Endothelial cell of umbilical vein (primary cell): ENCODE data around the gene RD3L. TPM values are rescaled to one million over a fixed set of nuclear protein-coding genes. Genes with fewer than 3 reads are reported as not detected.

Experiments used
- BruUV-seq: library from RNA; stranded (reverse); fragments of 400-500 nt; replicated peaks from 2 replicates; lab custom pipeline; 2021; lab: Mats Ljungman, UMichigan
- CTCF ChIA-PET: fragments of 300-600, 350-600 bp; sonication (Branson Sonifier 250); formaldehyde crosslinking; loops from one replicate; lab custom pipeline; 2021; ENCODE audit warnings: antibody characterized with exemption, inconsistent platforms; lab: Charles Lee
- POLR2A ChIA-PET: fragments of 300-600, 350-600 bp; sonication (Branson Sonifier 250); formaldehyde crosslinking; loops from one replicate; lab custom pipeline; 2021; ENCODE audit warnings: antibody characterized with exemption, inconsistent platforms; lab: Charles Lee
- DNase-seq: peaks from one replicate; pipeline ENCODE4 v3.0.0-alpha.2; 2011; ENCODE audit warnings: low read depth, low spot score
- FAIRE-seq: peaks from 2 replicates; lab custom pipeline; 2011; peaks lifted over from hg19 to GRCh38; lab: Jason Lieb, UNC
- H2AFZ ChIP-seq: 2 replicates; pipeline ENCODE4 v1.6.0; 2012; ENCODE audit warnings: low read depth, low read length, control low read depth, inconsistent platforms
- H3K27ac ChIP-seq: 2 replicates; pipeline ENCODE4 v1.5.1; 2011; ENCODE audit warnings: low read depth, mild to moderate bottlenecking, control low read depth, low read length, moderate library complexity; ENCODE audit not compliant: insufficient read depth
- H3K27me3 ChIP-seq, 2 experiments: 2 replicates each; pipeline versions ENCODE4 v1.6.0 to v1.6.1; 2011; ENCODE audit warnings: low read length in 2 of 2, mixed read lengths in 1 of 2; ENCODE audit not compliant: control insufficient read depth in 2 of 2, insufficient read depth in 2 of 2
- H3K36me3 ChIP-seq, 2 experiments: 2 replicates in 1 of 2; 3 replicates in 1 of 2; pipeline ENCODE4 v1.5.1; 2011; ENCODE audit warnings: low read length in 2 of 2, mild to moderate bottlenecking in 1 of 2, moderate library complexity in 1 of 2; ENCODE audit not compliant: control insufficient read depth in 2 of 2, insufficient read depth in 2 of 2; ENCODE audit errors: extremely low read depth in 1 of 2
- H3K4me1 ChIP-seq: 3 replicates; pipeline ENCODE4 v1.5.1; 2011; ENCODE audit warnings: mild to moderate bottlenecking, low read length; ENCODE audit not compliant: control insufficient read depth, insufficient read depth; ENCODE audit errors: extremely low read depth
- H3K4me2 ChIP-seq: 2 replicates; pipeline ENCODE4 v1.6.1; 2011; ENCODE audit warnings: low read length, control low read depth, mixed read lengths; ENCODE audit not compliant: insufficient read depth
- H3K4me3 ChIP-seq, 3 experiments: fragments of 200-600 bp in 1 of 3; sonication (generic), shearing (Covaris generic) in 1 of 3; replicated peaks in 1 of 3; 2 replicates each; pipeline ENCODE4 v1.5.1; 2011 to 2016; ENCODE audit warnings: control low read depth in 3 of 3, low read length in 3 of 3, mild to moderate bottlenecking in 2 of 3, inconsistent platforms in 1 of 3, low read depth in 1 of 3, moderate library complexity in 1 of 3; ENCODE audit not compliant: insufficient read depth in 1 of 3
- H3K79me2 ChIP-seq: 2 replicates; pipeline ENCODE4 v1.6.0; 2012; ENCODE audit warnings: low read length, inconsistent platforms; ENCODE audit not compliant: control insufficient read depth, insufficient read depth
- H3K9ac ChIP-seq: replicated peaks from 2 replicates; pipeline ENCODE3; 2011; ENCODE audit warnings: low read length, control low read depth; ENCODE audit not compliant: insufficient read depth; ENCODE audit errors: extremely low read depth
- H3K9me1 ChIP-seq: replicated peaks from 3 replicates; pipeline ENCODE4 v1.6.0; 2011; ENCODE audit warnings: mild to moderate bottlenecking, low read length; ENCODE audit not compliant: control insufficient read depth, insufficient read depth; ENCODE audit errors: extremely low read depth
- H3K9me3 ChIP-seq: replicated peaks from 2 replicates; pipeline ENCODE4 v1.5.1; 2012; ENCODE audit warnings: low read length, inconsistent platforms; ENCODE audit not compliant: control insufficient read depth, insufficient read depth
- H4K20me1 ChIP-seq: replicated peaks from 2 replicates; pipeline ENCODE3; 2011; ENCODE audit warnings: mild to moderate bottlenecking, low read length; ENCODE audit not compliant: control insufficient read depth, insufficient read depth; ENCODE audit errors: extremely low read depth
- EZH2 ChIP-seq: IDR thresholded peaks from 2 replicates; pipeline ENCODE4 v1.6.1; 2012; ENCODE audit warnings: borderline replicate concordance, low read depth, mild to moderate bottlenecking, moderate library complexity, low read length, inconsistent platforms; ENCODE audit not compliant: severe bottlenecking
- JUN ChIP-seq: IDR thresholded peaks from 2 replicates; pipeline ENCODE4 v1.6.1; 2011; ENCODE audit warnings: borderline replicate concordance, low read depth; ENCODE audit not compliant: insufficient read length, insufficient read depth
- POLR2AphosphoS5 ChIP-seq: IDR thresholded peaks from 2 replicates; pipeline ENCODE4 v1.6.1; 2012; ENCODE audit warnings: low read depth, mild to moderate bottlenecking, control low read depth, low read length, moderate library complexity; ENCODE audit not compliant: insufficient read depth
- dilution Hi-C: fragments of 300-500 bp; cut with MboI; formaldehyde crosslinking; loops from one replicate; pipeline ENCODE4 v1.15.0; 2019; ENCODE audit warnings: low sequenced_read_pairs; ENCODE audit not compliant: extremely low pct_ligation_motif_present
- intact Hi-C: fragments of 100-400 bp; cut with micrococcal nuclease; formaldehyde crosslinking; loops from one replicate; pipeline ENCODE4 v1.10.0; 2022
- polyA plus RNA-seq, 4 experiments: library from polyadenylated mRNA; depleted of rRNA in 3 of 4; stranded (reverse) in 3 of 4; unstranded in 1 of 4; fragments of >200 nt; gene quantifications; 2 replicates each; pipeline versions ENCODE4 v1.2.1 to v1.2.3, GENCODE V29; 2011 to 2012; ENCODE audit warnings: missing spikeins in 1 of 4
- total RNA-seq: library from RNA; stranded (reverse); gene quantifications from 2 replicates; pipeline ENCODE4 v1.2.3, GENCODE V29; 2021
- TF ChIP-seq, protein P1 (sequence below), 2 donors: IDR thresholded peaks; 1 replicate in 1 of 2; 2 replicates in 1 of 2; pipeline ENCODE4 v1.5.1; 2011; ENCODE audit warnings: low read length in 2 of 2, mild to moderate bottlenecking in 2 of 2, moderate library complexity in 2 of 2, control low read depth in 1 of 2, inconsistent platforms in 1 of 2, low read depth in 1 of 2; ENCODE audit not compliant: insufficient read depth in 1 of 2; ENCODE audit errors: extremely low read depth in 1 of 2

The RD3L gene
- total and polyA plus RNA-seq, 2 donors (not counting 3 experiments of a cell fraction or from before 2014, with no cell fraction given) = not detected

DNA sequence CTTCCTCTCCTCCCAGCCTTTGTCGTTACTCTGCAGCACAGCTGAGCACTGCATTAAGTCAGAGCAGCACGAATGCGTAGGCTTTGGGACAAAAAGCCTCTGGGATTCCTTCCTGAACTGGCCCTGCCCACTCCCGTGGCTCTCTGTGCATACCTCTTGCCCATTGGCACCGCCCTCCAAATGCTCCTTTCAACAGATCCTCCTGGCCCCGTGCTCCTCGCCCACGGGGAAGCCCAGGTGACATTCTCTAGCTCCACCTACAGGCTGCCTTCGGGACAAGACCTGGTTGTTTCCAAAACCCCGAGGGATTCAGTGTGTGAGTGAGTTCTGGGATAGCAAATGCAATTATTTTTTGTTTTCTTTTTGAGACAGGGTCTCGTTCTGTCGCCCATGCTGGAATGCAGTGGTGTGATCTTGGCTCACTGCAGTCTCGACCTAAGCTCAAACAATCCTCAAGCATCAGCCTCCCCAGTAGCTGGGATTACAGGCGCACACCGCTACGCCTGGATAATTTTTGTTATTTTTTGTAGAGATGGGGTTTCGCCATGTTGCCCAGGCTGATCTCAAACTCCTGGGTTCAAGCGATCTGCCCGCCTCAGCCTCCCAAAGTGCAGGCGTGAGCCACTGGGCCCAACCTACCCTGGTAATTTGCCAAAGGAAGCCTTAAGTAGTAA is 31.9 kb downstream of the RD3L start:
- DNase-seq (peak; percentile 75), FAIRE-seq (peak; percentile 90)
- Histone ChIP-seq H3K4me3 (no peak overlapping the region), H3K4me1 (peaks cover 4% of the 10 kb centered on the region), H2AFZ (peak overlapping the region; percentile 43), H3K27ac (no peak overlapping the region), H3K9ac (no peak overlapping the region), H4K20me1 (no peaks in the 10 kb centered on the region), H3K27me3 (no peaks in the 10 kb centered on the region), H3K36me3 (peaks cover 3 to 8% of the 10 kb centered on the region in 2 experiments), H3K4me2 (peak overlapping the region; percentile 43), H3K9me1 (no peaks in the 10 kb centered on the region), H3K79me2 (no peaks in the 10 kb centered on the region), H3K9me3 (no peaks in the 10 kb centered on the region)
- TF ChIP-seq JUN = no peak
- TF ChIP-seq EZH2 = no peak
- TF ChIP-seq, protein P1, sequence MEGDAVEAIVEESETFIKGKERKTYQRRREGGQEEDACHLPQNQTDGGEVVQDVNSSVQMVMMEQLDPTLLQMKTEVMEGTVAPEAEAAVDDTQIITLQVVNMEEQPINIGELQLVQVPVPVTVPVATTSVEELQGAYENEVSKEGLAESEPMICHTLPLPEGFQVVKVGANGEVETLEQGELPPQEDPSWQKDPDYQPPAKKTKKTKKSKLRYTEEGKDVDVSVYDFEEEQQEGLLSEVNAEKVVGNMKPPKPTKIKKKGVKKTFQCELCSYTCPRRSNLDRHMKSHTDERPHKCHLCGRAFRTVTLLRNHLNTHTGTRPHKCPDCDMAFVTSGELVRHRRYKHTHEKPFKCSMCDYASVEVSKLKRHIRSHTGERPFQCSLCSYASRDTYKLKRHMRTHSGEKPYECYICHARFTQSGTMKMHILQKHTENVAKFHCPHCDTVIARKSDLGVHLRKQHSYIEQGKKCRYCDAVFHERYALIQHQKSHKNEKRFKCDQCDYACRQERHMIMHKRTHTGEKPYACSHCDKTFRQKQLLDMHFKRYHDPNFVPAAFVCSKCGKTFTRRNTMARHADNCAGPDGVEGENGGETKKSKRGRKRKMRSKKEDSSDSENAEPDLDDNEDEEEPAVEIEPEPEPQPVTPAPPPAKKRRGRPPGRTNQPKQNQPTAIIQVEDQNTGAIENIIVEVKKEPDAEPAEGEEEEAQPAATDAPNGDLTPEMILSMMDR (IDR thresholded peaks at IDR 0.05; ENCODE audit: extremely low read depth in 1 of 2, insufficient read depth in 1 of 2, low read depth in 1 of 2, low read length in 2 of 2) = peak; percentile 85
- TF ChIP-seq POLR2AphosphoS5 = peak; percentile 27
- CTCF ChIA-PET = interaction anchor here (0.5 to 10.3 kb wide), 26 partner anchors 10 to 337 kb away, joined by 3 to 253 read pairs (median 4); no protein-coding TSS in a partner anchor
- dilution Hi-C loops = no loop called here
- POLR2A ChIA-PET = no interaction called here
- no TSS peak for BruUV-seq
- intact Hi-C loops = loop anchor here (1.0 to 2.0 kb wide), 2 partner anchors 102 to 338 kb away; no protein-coding TSS in a partner anchor
